ENCODE measurements around the gene KRT86. TPM values are rescaled to one million over a fixed set of nuclear protein-coding genes. Genes with fewer than 3 reads are reported as not detected.
"Not testable (repeated sequence)": the region's sequence is repeated elsewhere in the genome, so short reads cannot be mapped to it uniquely, and the experiment has no call there.

The KRT86 gene
- total and polyA plus RNA-seq, 2 experiments from 2014 or later: 0.35 TPM; not detected in 1

GRCh38 chr12:52280796-52281560 lies 6.5 kb downstream of the KRT86 start:
- Histone ChIP-seq H3K27ac (no peak overlapping the region), H3K27me3 (peaks cover 46% of the 10 kb centered on the region), H3K4me3 (no peak overlapping the region), H3K9me3 (ENCODE audit: low read depth) (no peaks in the 10 kb centered on the region), H3K4me1 (ENCODE audit: low read depth) (no peaks in the 10 kb centered on the region), H3K36me3 (no peaks in the 10 kb centered on the region)
- TF ChIP-seq CTCF (IDR thresholded peaks at IDR 0.05; ENCODE audit: low read depth, low read length): no peak
- peak in 1 of 2 donors; percentile 99 for DNase-seq (ENCODE audit: low read depth in 1 of 2, low spot score in 1 of 2)

- Histone ChIP-seq H3K36me3 (no peaks in the 10 kb centered on the region), H3K9me3 (ENCODE audit: low read depth) (no peaks in the 10 kb centered on the region), H3K4me3 (no peak overlapping the region), H3K27ac (no peak overlapping the region), H3K4me1 (ENCODE audit: low read depth) (no peaks in the 10 kb centered on the region), H3K27me3 (peaks cover 13% of the 10 kb centered on the region)
- TF ChIP-seq CTCF (IDR thresholded peaks at IDR 0.05; ENCODE audit: low read depth, low read length): no peak
- DNase-seq (ENCODE audit: low read depth in 1 of 2, low spot score in 1 of 2): no peak
These were observed 10.2 kb downstream of the KRT86 start for GRCh38 chr12:52284562-52285171.

GRCh38 chr12:52285172-52285745 lies 10.8 kb downstream of the KRT86 start:
- no peak overlapping the region for H3K4me3 ChIP-seq
- H3K4me1 ChIP-seq (ENCODE audit: low read depth): no peaks in the 10 kb centered on the region
- H3K9me3 ChIP-seq (ENCODE audit: low read depth): no peaks in the 10 kb centered on the region
- DNase-seq (ENCODE audit: low read depth in 1 of 2, low spot score in 1 of 2): no peak
- no peak for TF ChIP-seq CTCF (IDR thresholded peaks at IDR 0.05; ENCODE audit: low read depth, low read length)
- peaks cover 7% of the 10 kb centered on the region for H3K27me3 ChIP-seq
- H3K27ac ChIP-seq: no peak overlapping the region
- no peaks in the 10 kb centered on the region for H3K36me3 ChIP-seq

GRCh38 chr12:52285851-52286530 lies 11.5 kb downstream of the KRT86 start:
- Histone ChIP-seq H3K27ac (no peak overlapping the region), H3K4me3 (no peak overlapping the region), H3K4me1 (ENCODE audit: low read depth) (no peaks in the 10 kb centered on the region), H3K36me3 (no peaks in the 10 kb centered on the region), H3K27me3 (no peaks in the 10 kb centered on the region), H3K9me3 (ENCODE audit: low read depth) (no peaks in the 10 kb centered on the region)
- no peak for DNase-seq (ENCODE audit: low read depth in 1 of 2, low spot score in 1 of 2)
- TF ChIP-seq CTCF (IDR thresholded peaks at IDR 0.05; ENCODE audit: low read depth, low read length): no peak

GRCh38 chr12:52286857-52287785 lies 12.7 kb downstream of the KRT86 start:
- DNase-seq (ENCODE audit: low read depth in 1 of 2, low spot score in 1 of 2); H3K27me3 ChIP-seq; H3K4me1 ChIP-seq (ENCODE audit: low read depth); H3K27ac ChIP-seq; H3K36me3 ChIP-seq; H3K9me3 ChIP-seq (ENCODE audit: low read depth); H3K4me3 ChIP-seq: not testable (repeated sequence)
- TF ChIP-seq CTCF (IDR thresholded peaks at IDR 0.05; ENCODE audit: low read depth, low read length): peak; percentile 12

- not testable (repeated sequence) for H3K36me3 ChIP-seq, H3K4me3 ChIP-seq
These were observed 13.7 kb downstream of the KRT86 start for GRCh38 chr12:52287816-52288805.

More at GRCh38 chr12:52287816-52288805, 13.7 kb downstream of the KRT86 start:
- H3K4me1 ChIP-seq (ENCODE audit: low read depth); H3K27me3 ChIP-seq; H3K9me3 ChIP-seq (ENCODE audit: low read depth); H3K27ac ChIP-seq: not testable (repeated sequence)
- DNase-seq (ENCODE audit: low read depth in 1 of 2, low spot score in 1 of 2): peak in 1 of 2 donors; percentile 33

Data from cardiac muscle cell (in vitro differentiated cells and primary cell).